HCT116 (cell line): Measurements from ENCODE around the gene ENTR1.

Experiments
- SIN3A ChIP-seq: IDR thresholded peaks from 2 replicates; pipeline ENCODE4 v1.6.1; 2012; ENCODE audit warnings: low read depth
- SP1 ChIP-seq: IDR thresholded peaks from 2 replicates; pipeline ENCODE4 v1.6.1; 2012; ENCODE audit warnings: low read depth
- TCF7L2 ChIP-seq: IDR thresholded peaks from 2 replicates; pipeline ENCODE4 v1.7.0; 2011; ENCODE audit warnings: borderline replicate concordance, inconsistent platforms; ENCODE audit not compliant: insufficient read depth, insufficient read length; ENCODE audit errors: extremely low read depth

DNA sequence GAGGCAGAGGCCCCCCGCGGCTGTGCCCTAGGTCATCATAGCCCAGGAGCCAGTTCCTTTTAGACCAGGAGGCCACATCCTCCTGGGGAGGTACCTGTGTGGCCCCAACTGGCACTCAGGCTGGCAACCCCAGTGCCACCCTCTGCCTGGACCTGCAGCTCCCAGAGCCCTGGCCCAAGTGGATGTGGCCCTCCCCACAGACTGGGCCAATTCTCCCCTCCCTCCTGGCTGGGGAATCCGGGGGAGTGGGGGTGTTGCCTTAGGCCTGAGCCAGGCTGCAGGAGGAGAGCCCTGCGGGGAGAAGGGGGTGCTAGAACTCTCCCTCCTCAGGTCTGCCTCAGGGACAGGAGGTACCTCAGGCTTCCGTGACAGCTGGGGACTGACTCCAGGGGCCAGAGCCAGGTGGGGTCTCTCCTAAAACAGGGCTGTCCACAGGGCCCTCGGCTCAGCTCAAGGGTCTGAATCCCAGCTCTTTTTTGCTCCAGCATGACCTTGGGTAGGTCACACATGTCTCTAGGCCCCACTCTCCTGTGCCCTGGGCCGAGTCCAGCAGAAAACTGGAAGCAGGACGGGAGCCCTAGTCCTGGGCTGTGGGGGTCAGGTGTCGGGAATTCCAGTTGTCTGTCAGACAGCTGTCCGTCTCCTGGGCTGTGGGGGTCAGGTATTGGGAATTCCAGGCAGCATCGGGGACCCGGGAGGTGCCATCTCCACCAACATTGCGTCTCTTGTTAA, 56.5 kb downstream of the ENTR1 start:
- no peak for TF ChIP-seq SP1
- TF ChIP-seq SIN3A = no peak
- TF ChIP-seq TCF7L2 = no peak
